Neural cell (in vitro differentiated cells): ENCODE data around the gene ZBTB40. TPM values are rescaled to one million over a fixed set of nuclear protein-coding genes. Genes with fewer than 3 reads are reported as not detected.

ENCODE experiments used
- H2AFZ ChIP-seq: fragments of 200-600, 300-800 bp; sonication (generic), shearing (Covaris generic); 2 replicates; pipeline ENCODE4 v1.6.0; 2014; ENCODE audit warnings: low read depth, mild to moderate bottlenecking, antibody characterized with exemption, low read length, moderate library complexity
- H3F3A ChIP-seq: fragments of 200-600 bp; shearing (Covaris generic); 2 replicates; pipeline ENCODE4 v1.6.1; 2016; ENCODE audit warnings: mild to moderate bottlenecking, moderate library complexity, mixed read lengths, antibody characterized with exemption, low read length; ENCODE audit not compliant: insufficient read depth, poor library complexity, severe bottlenecking
- H3K27ac ChIP-seq: fragments of 200-600, 300-800 bp; sonication (generic), shearing (Covaris generic); 2 replicates; pipeline ENCODE4 v1.5.1; 2014; ENCODE audit warnings: mild to moderate bottlenecking, low read length, moderate library complexity
- H3K27me3 ChIP-seq: fragments of 300-800, 200-600 bp; sonication (generic), shearing (Covaris generic); 2 replicates; pipeline ENCODE4 v1.6.0; 2014; ENCODE audit warnings: mild to moderate bottlenecking, low read depth, low read length, moderate library complexity; ENCODE audit not compliant: insufficient read depth
- H3K36me3 ChIP-seq: fragments of 300-800, 200-600 bp; sonication (generic), shearing (Covaris generic); 2 replicates; pipeline ENCODE4 v1.5.1; 2014; ENCODE audit warnings: mild to moderate bottlenecking, antibody characterized with exemption, low read length, moderate library complexity; ENCODE audit not compliant: insufficient read depth
- H3K4me2 ChIP-seq: fragments of 300-800, 200-600 bp; sonication (generic), shearing (Covaris generic); 2 replicates; pipeline ENCODE4 v1.6.0; 2014; ENCODE audit warnings: mild to moderate bottlenecking, low read length
- H3K4me3 ChIP-seq: fragments of 300-800, 200-600 bp; sonication (generic), shearing (Covaris generic); 2 replicates; pipeline ENCODE4 v1.5.1; 2014; ENCODE audit warnings: mild to moderate bottlenecking, low read length, moderate library complexity
- H3K79me2 ChIP-seq: fragments of 200-600 bp; shearing (Covaris generic); replicated peaks from 2 replicates; pipeline ENCODE4 v1.6.0; 2014; ENCODE audit warnings: mild to moderate bottlenecking, low read length, moderate library complexity; ENCODE audit not compliant: insufficient read depth
- H3K9ac ChIP-seq: fragments of 300-800, 200-600 bp; sonication (generic), shearing (Covaris generic); 2 replicates; pipeline ENCODE4 v1.6.1; 2016; ENCODE audit warnings: mild to moderate bottlenecking, low read length, mixed read lengths
- H3K9me2 ChIP-seq: fragments of 200-600 bp; shearing (Covaris generic); 2 replicates; pipeline ENCODE4 v1.6.1; 2016; ENCODE audit warnings: mild to moderate bottlenecking, low read length, mixed read lengths; ENCODE audit not compliant: insufficient read depth
- H3K9me3 ChIP-seq: fragments of 200-600, 300-800 bp; sonication (generic), shearing (Covaris generic); 2 replicates; pipeline ENCODE4 v1.6.1; 2016; ENCODE audit warnings: mild to moderate bottlenecking, mixed run types, low read length, moderate library complexity, mixed read lengths
- H4K20me1 ChIP-seq: fragments of 200-600 bp; shearing (Covaris generic); 2 replicates; pipeline ENCODE4 v1.6.1; 2016; ENCODE audit warnings: mild to moderate bottlenecking, mixed run types; ENCODE audit not compliant: insufficient read depth
- EP300 ChIP-seq: fragments of 450-650 bp; conservative IDR thresholded peaks from 2 replicates; pipeline ENCODE4 v1.6.1; 2014; ENCODE audit warnings: antibody characterized with exemption, mild to moderate bottlenecking, moderate library complexity; ENCODE audit not compliant: poor library complexity, severe bottlenecking
- EZH2 ChIP-seq: fragments of 200-600, 300-800 bp; shearing (Covaris generic), sonication (generic); IDR thresholded peaks from 2 replicates; pipeline ENCODE4 v1.6.1; 2014; ENCODE audit warnings: antibody characterized with exemption, low read length, borderline replicate concordance, mild to moderate bottlenecking; ENCODE audit not compliant: insufficient read depth, poor library complexity, severe bottlenecking
- MXI1 ChIP-seq: fragments of 450-650 bp; conservative IDR thresholded peaks from 2 replicates; pipeline ENCODE4 v1.6.1; 2014; ENCODE audit warnings: antibody characterized with exemption, mild to moderate bottlenecking; ENCODE audit not compliant: poor library complexity, severe bottlenecking
- POLR2AphosphoS5 ChIP-seq: IDR thresholded peaks from 2 replicates; pipeline ENCODE4 v1.6.1; 2012
- RAD21 ChIP-seq: fragments of 450-650 bp; conservative IDR thresholded peaks from 2 replicates; pipeline ENCODE4 v1.6.1; 2014; ENCODE audit warnings: antibody characterized with exemption, mild to moderate bottlenecking, moderate library complexity
- SMC3 ChIP-seq: fragments of 450-650 bp; conservative IDR thresholded peaks from 2 replicates; pipeline ENCODE4 v1.6.1; 2014; ENCODE audit warnings: antibody characterized with exemption, mild to moderate bottlenecking, moderate library complexity; ENCODE audit not compliant: poor library complexity
- TAF1 ChIP-seq: IDR thresholded peaks from 2 replicates; pipeline ENCODE4 v1.6.1; 2012; ENCODE audit warnings: low read depth
- polyA plus RNA-seq: library from polyadenylated mRNA; depleted of rRNA; stranded (reverse); fragments of >200 nt; gene quantifications from 2 replicates; pipeline ENCODE4 v1.2.3, GENCODE V29; 2014
- TF ChIP-seq, protein P1 (sequence below): IDR thresholded peaks from 2 replicates; pipeline ENCODE4 v1.6.1; 2012; ENCODE audit warnings: borderline replicate concordance
- TF ChIP-seq, protein P2 (sequence below): fragments of 450-650 bp; IDR thresholded peaks from 2 replicates; pipeline ENCODE4 v1.5.1; 2014; ENCODE audit warnings: antibody characterized with exemption, mild to moderate bottlenecking, moderate library complexity; ENCODE audit not compliant: poor library complexity, severe bottlenecking

Gene ZBTB40
- polyA plus RNA-seq, 1 donor from 2014 or later, result 12.7 TPM

DNA sequence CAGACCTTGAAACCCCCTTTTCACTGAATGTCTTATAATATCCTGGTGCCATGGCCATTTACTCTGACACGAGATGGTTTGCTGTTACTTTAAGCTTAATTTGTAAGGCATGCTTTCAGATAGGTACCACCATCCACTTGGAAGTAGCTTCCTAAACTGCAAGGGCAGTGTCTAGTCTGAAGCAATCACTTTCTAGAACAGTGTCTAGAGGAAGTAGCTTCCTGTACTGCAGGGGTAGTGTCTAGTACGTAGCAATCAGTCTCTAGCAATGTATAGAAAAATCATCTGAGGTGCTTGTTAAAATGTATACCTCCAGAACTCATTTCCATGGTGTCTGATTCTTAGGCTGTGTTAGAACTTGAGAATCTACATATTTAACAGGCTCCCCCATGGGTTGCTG lies 42.5 kb downstream of the ZBTB40 start:
- Histone ChIP-seq H3K9ac (no peak overlapping the region), H3K9me3 (peaks cover 2% of the 10 kb centered on the region), H3K4me3 (no peak overlapping the region), H3F3A (no peaks in the 10 kb centered on the region), H3K79me2 (no peaks in the 10 kb centered on the region), H3K9me2 (no peaks in the 10 kb centered on the region), H4K20me1 (no peaks in the 10 kb centered on the region), H3K27ac (no peak overlapping the region), H3K4me2 (no peak overlapping the region), H3K27me3 (no peaks in the 10 kb centered on the region), H2AFZ (no peak overlapping the region), H3K36me3 (no peaks in the 10 kb centered on the region)
- TF ChIP-seq, protein P1, sequence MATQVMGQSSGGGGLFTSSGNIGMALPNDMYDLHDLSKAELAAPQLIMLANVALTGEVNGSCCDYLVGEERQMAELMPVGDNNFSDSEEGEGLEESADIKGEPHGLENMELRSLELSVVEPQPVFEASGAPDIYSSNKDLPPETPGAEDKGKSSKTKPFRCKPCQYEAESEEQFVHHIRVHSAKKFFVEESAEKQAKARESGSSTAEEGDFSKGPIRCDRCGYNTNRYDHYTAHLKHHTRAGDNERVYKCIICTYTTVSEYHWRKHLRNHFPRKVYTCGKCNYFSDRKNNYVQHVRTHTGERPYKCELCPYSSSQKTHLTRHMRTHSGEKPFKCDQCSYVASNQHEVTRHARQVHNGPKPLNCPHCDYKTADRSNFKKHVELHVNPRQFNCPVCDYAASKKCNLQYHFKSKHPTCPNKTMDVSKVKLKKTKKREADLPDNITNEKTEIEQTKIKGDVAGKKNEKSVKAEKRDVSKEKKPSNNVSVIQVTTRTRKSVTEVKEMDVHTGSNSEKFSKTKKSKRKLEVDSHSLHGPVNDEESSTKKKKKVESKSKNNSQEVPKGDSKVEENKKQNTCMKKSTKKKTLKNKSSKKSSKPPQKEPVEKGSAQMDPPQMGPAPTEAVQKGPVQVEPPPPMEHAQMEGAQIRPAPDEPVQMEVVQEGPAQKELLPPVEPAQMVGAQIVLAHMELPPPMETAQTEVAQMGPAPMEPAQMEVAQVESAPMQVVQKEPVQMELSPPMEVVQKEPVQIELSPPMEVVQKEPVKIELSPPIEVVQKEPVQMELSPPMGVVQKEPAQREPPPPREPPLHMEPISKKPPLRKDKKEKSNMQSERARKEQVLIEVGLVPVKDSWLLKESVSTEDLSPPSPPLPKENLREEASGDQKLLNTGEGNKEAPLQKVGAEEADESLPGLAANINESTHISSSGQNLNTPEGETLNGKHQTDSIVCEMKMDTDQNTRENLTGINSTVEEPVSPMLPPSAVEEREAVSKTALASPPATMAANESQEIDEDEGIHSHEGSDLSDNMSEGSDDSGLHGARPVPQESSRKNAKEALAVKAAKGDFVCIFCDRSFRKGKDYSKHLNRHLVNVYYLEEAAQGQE, result no peak
- TF ChIP-seq MXI1, result no peak
- no peak for TF ChIP-seq EP300
- no peak for TF ChIP-seq POLR2AphosphoS5
- no peak for TF ChIP-seq SMC3
- no peak for TF ChIP-seq RAD21
- no peak for TF ChIP-seq EZH2
- no peak for TF ChIP-seq TAF1
- TF ChIP-seq, protein P2, sequence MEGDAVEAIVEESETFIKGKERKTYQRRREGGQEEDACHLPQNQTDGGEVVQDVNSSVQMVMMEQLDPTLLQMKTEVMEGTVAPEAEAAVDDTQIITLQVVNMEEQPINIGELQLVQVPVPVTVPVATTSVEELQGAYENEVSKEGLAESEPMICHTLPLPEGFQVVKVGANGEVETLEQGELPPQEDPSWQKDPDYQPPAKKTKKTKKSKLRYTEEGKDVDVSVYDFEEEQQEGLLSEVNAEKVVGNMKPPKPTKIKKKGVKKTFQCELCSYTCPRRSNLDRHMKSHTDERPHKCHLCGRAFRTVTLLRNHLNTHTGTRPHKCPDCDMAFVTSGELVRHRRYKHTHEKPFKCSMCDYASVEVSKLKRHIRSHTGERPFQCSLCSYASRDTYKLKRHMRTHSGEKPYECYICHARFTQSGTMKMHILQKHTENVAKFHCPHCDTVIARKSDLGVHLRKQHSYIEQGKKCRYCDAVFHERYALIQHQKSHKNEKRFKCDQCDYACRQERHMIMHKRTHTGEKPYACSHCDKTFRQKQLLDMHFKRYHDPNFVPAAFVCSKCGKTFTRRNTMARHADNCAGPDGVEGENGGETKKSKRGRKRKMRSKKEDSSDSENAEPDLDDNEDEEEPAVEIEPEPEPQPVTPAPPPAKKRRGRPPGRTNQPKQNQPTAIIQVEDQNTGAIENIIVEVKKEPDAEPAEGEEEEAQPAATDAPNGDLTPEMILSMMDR, result no peak

DNA sequence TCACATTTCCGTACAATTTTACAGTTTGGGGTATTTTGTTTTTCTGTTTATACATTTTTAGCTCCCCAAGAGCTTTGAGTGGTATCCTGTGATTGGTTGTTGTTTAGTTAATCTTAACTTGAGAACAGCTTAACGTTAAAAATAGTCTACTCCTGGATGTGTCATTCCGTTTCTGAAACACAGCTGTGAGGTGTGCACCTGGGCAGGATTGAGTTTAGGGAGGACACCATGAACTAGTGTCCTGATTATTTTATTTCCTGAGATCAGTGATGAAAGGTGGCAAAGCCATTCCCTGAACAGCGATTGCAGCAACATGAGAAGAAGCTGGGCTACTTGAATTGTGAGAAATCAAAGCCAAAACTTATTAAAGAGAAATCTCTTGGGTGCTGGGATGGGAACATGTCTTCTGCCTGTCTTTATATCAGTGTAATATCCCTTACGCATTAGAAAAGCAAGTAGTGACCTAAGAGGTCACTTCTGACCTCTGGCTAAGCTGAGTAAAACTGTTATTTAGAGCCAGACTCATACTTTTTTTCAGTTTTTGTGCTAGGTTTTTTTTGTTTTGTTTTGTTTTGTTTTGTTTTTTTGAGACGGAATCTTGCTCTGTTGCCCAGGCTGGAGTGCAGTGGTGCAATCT lies 43.4 kb downstream of the ZBTB40 start:
- TF ChIP-seq RAD21, result no peak
- TF ChIP-seq MXI1, result no peak
- no peak for TF ChIP-seq EZH2
- TF ChIP-seq, protein P1, result no peak
- TF ChIP-seq TAF1, result no peak
- no peak for TF ChIP-seq EP300
- TF ChIP-seq SMC3, result no peak
- no peak for TF ChIP-seq POLR2AphosphoS5
- TF ChIP-seq, protein P2, result no peak
- Histone ChIP-seq H3K36me3 (no peaks in the 10 kb centered on the region), H3K27me3 (no peaks in the 10 kb centered on the region), H3K9me2 (no peaks in the 10 kb centered on the region), H3F3A (no peaks in the 10 kb centered on the region), H2AFZ (no peak overlapping the region), H3K79me2 (no peaks in the 10 kb centered on the region), H3K4me2 (no peak overlapping the region), H4K20me1 (no peaks in the 10 kb centered on the region), H3K9me3 (peaks cover 2% of the 10 kb centered on the region), H3K27ac (no peak overlapping the region), H3K4me3 (no peak overlapping the region), H3K9ac (no peak overlapping the region)
